DND-41 (cell line): ENCODE results near the gene CTAGE1.

Experiments
- ATAC-seq: fragments of 200-7000 bp; cut with Tn5 transposase; 3 replicates; pipeline ENCODE4 v1.9.1; 2021; ENCODE audit warnings: low read depth; ENCODE audit not compliant: insufficient read depth
- DNase-seq: peaks from one replicate; pipeline ENCODE4 v3.0.0-alpha.2; 2020
- H2AFZ ChIP-seq: 2 replicates; pipeline ENCODE4 v1.6.0; 2012; ENCODE audit warnings: low read depth, low read length
- H3K27ac ChIP-seq: 2 replicates; pipeline ENCODE4 v1.5.1; 2012; ENCODE audit warnings: low read length, inconsistent platforms
- H3K27me3 ChIP-seq: fragments of 200-600 bp; sonication (generic); 2 replicates; pipeline ENCODE4 v1.6.0; 2012; ENCODE audit warnings: low read length, mild to moderate bottlenecking, inconsistent platforms; ENCODE audit not compliant: insufficient read depth, poor library complexity
- H3K36me3 ChIP-seq: 2 replicates; pipeline ENCODE4 v1.5.1; 2012; ENCODE audit warnings: low read length, inconsistent platforms; ENCODE audit not compliant: insufficient read depth
- H3K4me1 ChIP-seq: 2 replicates; pipeline ENCODE4 v1.5.1; 2012; ENCODE audit warnings: mild to moderate bottlenecking, low read length; ENCODE audit not compliant: insufficient read depth
- H3K4me2 ChIP-seq: 2 replicates; pipeline ENCODE4 v1.6.0; 2012; ENCODE audit warnings: mild to moderate bottlenecking, moderate library complexity, low read length, inconsistent platforms; ENCODE audit not compliant: insufficient read depth
- H3K4me3 ChIP-seq, 2 experiments: fragments of 200-600 bp in 1 of 2; shearing (Covaris generic) in 1 of 2; 2 replicates each; pipeline ENCODE4 v1.5.1; 2012 to 2016; ENCODE audit warnings: inconsistent platforms in 2 of 2, low read length in 2 of 2, mild to moderate bottlenecking in 2 of 2, low read depth in 1 of 2, moderate library complexity in 1 of 2
- H3K79me2 ChIP-seq: 2 replicates; pipeline ENCODE4 v1.6.0; 2012; ENCODE audit warnings: low read length, inconsistent platforms; ENCODE audit not compliant: insufficient read depth
- H3K9ac ChIP-seq: 2 replicates; pipeline ENCODE4 v1.6.0; 2012; ENCODE audit warnings: low read depth, mild to moderate bottlenecking, inconsistent platforms, low read length, moderate library complexity
- H3K9me3 ChIP-seq: 2 replicates; pipeline ENCODE4 v1.5.1; 2012; ENCODE audit warnings: low read length, moderate library complexity, mild to moderate bottlenecking, inconsistent platforms; ENCODE audit not compliant: insufficient read depth, severe bottlenecking
- H4K20me1 ChIP-seq: 2 replicates; pipeline ENCODE4 v1.6.0; 2012; ENCODE audit warnings: low read length; ENCODE audit not compliant: insufficient read depth
- CTCF ChIP-seq: IDR thresholded peaks from 2 replicates; pipeline ENCODE4 v1.5.1; 2012; ENCODE audit warnings: borderline replicate concordance, low read length, moderate library complexity, mild to moderate bottlenecking; ENCODE audit not compliant: poor library complexity, severe bottlenecking; ENCODE audit errors: extremely low read depth
- EZH2 ChIP-seq: IDR thresholded peaks from 3 replicates; pipeline ENCODE4 v1.6.1; 2012; ENCODE audit warnings: borderline replicate concordance, low read depth, mild to moderate bottlenecking, moderate library complexity, low read length, inconsistent platforms; ENCODE audit not compliant: severe bottlenecking

CTAGE1 gene

GRCh38 chr18:22448238-22448637, 30.5 kb upstream of the CTAGE1 start:
- Histone ChIP-seq H3K27ac (no peak overlapping the region), H3K79me2 (no peaks in the 10 kb centered on the region), H3K4me1 (no peaks in the 10 kb centered on the region), H2AFZ (no peak overlapping the region), H3K4me2 (no peak overlapping the region), H4K20me1 (no peaks in the 10 kb centered on the region), H3K9ac (no peak overlapping the region), H3K27me3 (no peaks in the 10 kb centered on the region), H3K9me3 (no peaks in the 10 kb centered on the region), H3K4me3 (no peak overlapping the region), H3K36me3 (no peaks in the 10 kb centered on the region)
- ATAC-seq (no peak), DNase-seq (no peak)
- TF ChIP-seq EZH2 (no peak), CTCF (no peak)

GRCh38 chr18:22447792-22448191, 30.1 kb upstream of the CTAGE1 start:
- no peak overlapping the region for H3K4me3 ChIP-seq

GRCh38 chr18:22446911-22447310, 29.2 kb upstream of the CTAGE1 start:
- H3K4me2 ChIP-seq = no peak overlapping the region
- H4K20me1 ChIP-seq = no peaks in the 10 kb centered on the region
- ATAC-seq (no peak), DNase-seq (no peak)
- no peak for TF ChIP-seq CTCF
- TF ChIP-seq EZH2 = no peak
- no peaks in the 10 kb centered on the region for H3K9me3 ChIP-seq
- no peak overlapping the region for H3K4me3 ChIP-seq
- no peaks in the 10 kb centered on the region for H3K4me1 ChIP-seq
- no peak overlapping the region for H3K27ac ChIP-seq
- H3K36me3 ChIP-seq = no peaks in the 10 kb centered on the region
- no peaks in the 10 kb centered on the region for H3K27me3 ChIP-seq
- H3K79me2 ChIP-seq = no peaks in the 10 kb centered on the region
- H3K9ac ChIP-seq = no peak overlapping the region
- H2AFZ ChIP-seq = no peak overlapping the region

More at GRCh38 chr18:22447792-22448191, 30.1 kb upstream of the CTAGE1 start:
- no peaks in the 10 kb centered on the region for H3K36me3 ChIP-seq
- ATAC-seq = no peak
- H3K27ac ChIP-seq = no peak overlapping the region
- H2AFZ ChIP-seq = no peak overlapping the region
- TF ChIP-seq CTCF (no peak), EZH2 (no peak)
- no peak overlapping the region for H3K4me2 ChIP-seq
- no peaks in the 10 kb centered on the region for H3K27me3 ChIP-seq
- H4K20me1 ChIP-seq = no peaks in the 10 kb centered on the region
- H3K9ac ChIP-seq = no peak overlapping the region
- no peaks in the 10 kb centered on the region for H3K79me2 ChIP-seq
- H3K4me1 ChIP-seq = no peaks in the 10 kb centered on the region
- DNase-seq = no peak
- no peaks in the 10 kb centered on the region for H3K9me3 ChIP-seq

- H3K4me2 ChIP-seq = no peak overlapping the region
- no peak overlapping the region for H3K27ac ChIP-seq
- H3K9ac ChIP-seq = no peak overlapping the region
- ATAC-seq (no peak), DNase-seq (no peak)
- H3K79me2 ChIP-seq = no peaks in the 10 kb centered on the region
- H3K9me3 ChIP-seq = no peaks in the 10 kb centered on the region
- TF ChIP-seq CTCF = no peak
- TF ChIP-seq EZH2 = no peak
- no peak overlapping the region for H2AFZ ChIP-seq
- no peaks in the 10 kb centered on the region for H4K20me1 ChIP-seq
- H3K36me3 ChIP-seq = no peaks in the 10 kb centered on the region
- no peaks in the 10 kb centered on the region for H3K4me1 ChIP-seq
- no peak overlapping the region for H3K4me3 ChIP-seq
- H3K27me3 ChIP-seq = no peaks in the 10 kb centered on the region
These were observed 28.6 kb upstream of the CTAGE1 start for GRCh38 chr18:22446325-22446724.
